ENCODE results near the gene ZNF3. TPM values are rescaled to one million over a fixed set of nuclear protein-coding genes. Genes with fewer than 3 reads are reported as not detected.
A peak's percentile ranks its signal among the peaks of the same experiment; 100 is the strongest.

ZNF3 gene
- polyA plus RNA-seq, 1 donor (not counting 4 experiments of a cell fraction or from before 2014, with no cell fraction given) = 16.8 TPM

DNA sequence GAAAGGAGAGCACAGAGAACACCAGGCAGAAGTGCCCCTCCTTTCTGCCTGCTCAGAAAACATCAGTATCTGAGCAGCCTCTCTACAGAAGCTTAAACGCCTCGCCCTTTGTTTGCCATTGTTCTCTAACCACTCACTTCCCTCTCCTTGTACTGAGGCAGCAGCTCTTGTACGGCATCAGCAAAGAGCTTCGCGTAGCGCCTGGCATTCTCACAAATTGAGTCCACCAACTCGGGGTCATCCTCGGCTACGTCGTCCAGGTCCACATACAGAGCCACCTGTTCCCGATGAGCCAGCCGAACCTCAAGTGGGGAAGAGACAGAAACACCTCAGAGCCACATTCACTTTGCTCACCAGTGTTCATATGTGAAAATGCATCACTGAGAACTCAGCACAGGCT lies 17.9 kb upstream of the ZNF3 start:
- Histone ChIP-seq H4K20me1 (ENCODE audit: control insufficient read depth, extremely low read depth, insufficient read depth, low read length) (peaks cover 6% of the 10 kb centered on the region), H3K79me2 (ENCODE audit: control insufficient read depth, insufficient read depth, low read length) (peaks cover 36% of the 10 kb centered on the region), H2AFZ (ENCODE audit: control insufficient read depth, low read length) (no peak overlapping the region), H3K9me3 (ENCODE audit: control insufficient read depth, low read depth, low read length) (no peaks in the 10 kb centered on the region), H3K9ac (ENCODE audit: control insufficient read depth, extremely low read depth, insufficient read depth, low read length) (peak overlapping the region; percentile 90), H3K27me3 (ENCODE audit: control insufficient read depth, extremely low read depth, insufficient read depth, low read length) (no peaks in the 10 kb centered on the region), H3K27ac (ENCODE audit: control insufficient read depth, insufficient read depth, low read length) (peak overlapping the region; percentile 87), H3K4me3 (ENCODE audit: control insufficient read depth in 2 of 3, extremely low read depth in 1 of 3, insufficient read depth in 2 of 3, low read depth in 1 of 3, low read length in 3 of 3) (peak overlapping the region in 2 of 3 experiments; percentile 70 to 78), H3K4me1 (ENCODE audit: control insufficient read depth, extremely low read depth, insufficient read depth, low read length) (peaks cover 10% of the 10 kb centered on the region), H3K4me2 (ENCODE audit: control insufficient read depth, extremely low read depth, insufficient read depth, low read depth, low read length) (peak overlapping the region; percentile 74), H3K36me3 (ENCODE audit: control insufficient read depth in 2 of 2, extremely low read depth in 1 of 2, insufficient read depth in 2 of 2, low read length in 2 of 2) (peaks cover 40 to 43% of the 10 kb centered on the region in 2 experiments), H3K9me1 (ENCODE audit: control insufficient read depth, extremely low read depth, insufficient read depth, low read length) (no peaks in the 10 kb centered on the region)
- DNase-seq (ENCODE audit: low read depth, low spot score) (no peak), FAIRE-seq (no peak)
- dilution Hi-C loops (cut with MboI; ENCODE audit: extremely low pct_ligation_motif_present, low sequenced_read_pairs) = no loop called here
- TF ChIP-seq, protein P1, sequence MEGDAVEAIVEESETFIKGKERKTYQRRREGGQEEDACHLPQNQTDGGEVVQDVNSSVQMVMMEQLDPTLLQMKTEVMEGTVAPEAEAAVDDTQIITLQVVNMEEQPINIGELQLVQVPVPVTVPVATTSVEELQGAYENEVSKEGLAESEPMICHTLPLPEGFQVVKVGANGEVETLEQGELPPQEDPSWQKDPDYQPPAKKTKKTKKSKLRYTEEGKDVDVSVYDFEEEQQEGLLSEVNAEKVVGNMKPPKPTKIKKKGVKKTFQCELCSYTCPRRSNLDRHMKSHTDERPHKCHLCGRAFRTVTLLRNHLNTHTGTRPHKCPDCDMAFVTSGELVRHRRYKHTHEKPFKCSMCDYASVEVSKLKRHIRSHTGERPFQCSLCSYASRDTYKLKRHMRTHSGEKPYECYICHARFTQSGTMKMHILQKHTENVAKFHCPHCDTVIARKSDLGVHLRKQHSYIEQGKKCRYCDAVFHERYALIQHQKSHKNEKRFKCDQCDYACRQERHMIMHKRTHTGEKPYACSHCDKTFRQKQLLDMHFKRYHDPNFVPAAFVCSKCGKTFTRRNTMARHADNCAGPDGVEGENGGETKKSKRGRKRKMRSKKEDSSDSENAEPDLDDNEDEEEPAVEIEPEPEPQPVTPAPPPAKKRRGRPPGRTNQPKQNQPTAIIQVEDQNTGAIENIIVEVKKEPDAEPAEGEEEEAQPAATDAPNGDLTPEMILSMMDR (optimal IDR thresholded peaks at IDR 0.05 in 1 of 3, IDR thresholded peaks at IDR 0.05 in 1 of 3, conservative IDR thresholded peaks at IDR 0.05 in 1 of 3; ENCODE audit: extremely low read depth in 1 of 3, insufficient read depth in 2 of 3, low read length in 3 of 3) = no peak
- no peak for TF ChIP-seq EZH2 (IDR thresholded peaks at IDR 0.05; ENCODE audit: low read length)

DNA sequence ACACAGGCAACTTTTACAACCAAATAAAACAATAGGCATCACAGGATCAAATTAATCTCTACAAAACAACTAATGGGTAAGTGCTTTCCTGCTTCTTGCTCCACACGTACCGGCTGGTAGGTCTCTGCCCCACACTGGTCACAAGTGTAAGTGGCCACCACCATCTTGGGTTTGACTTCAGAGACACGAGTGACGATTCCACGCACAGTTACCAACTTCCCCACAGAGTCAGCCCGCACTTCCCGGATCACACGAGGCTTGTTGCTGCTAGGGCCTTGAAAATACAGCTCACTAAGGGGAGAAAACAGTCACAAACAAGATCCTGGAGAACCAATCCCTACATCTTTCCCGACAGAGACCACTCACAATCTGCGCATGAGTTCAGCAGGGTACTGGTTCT lies 17.4 kb upstream of the ZNF3 start:
- Histone ChIP-seq H3K4me1 (ENCODE audit: control insufficient read depth, extremely low read depth, insufficient read depth, low read length) (peaks cover 10% of the 10 kb centered on the region), H3K4me2 (ENCODE audit: control insufficient read depth, extremely low read depth, insufficient read depth, low read depth, low read length) (no peak overlapping the region), H3K36me3 (ENCODE audit: control insufficient read depth in 2 of 2, extremely low read depth in 1 of 2, insufficient read depth in 2 of 2, low read length in 2 of 2) (peaks cover 41 to 45% of the 10 kb centered on the region in 2 experiments), H3K9ac (ENCODE audit: control insufficient read depth, extremely low read depth, insufficient read depth, low read length) (no peak overlapping the region), H3K9me3 (ENCODE audit: control insufficient read depth, low read depth, low read length) (no peaks in the 10 kb centered on the region), H3K27ac (ENCODE audit: control insufficient read depth, insufficient read depth, low read length) (no peak overlapping the region), H4K20me1 (ENCODE audit: control insufficient read depth, extremely low read depth, insufficient read depth, low read length) (peaks cover 6% of the 10 kb centered on the region), H3K27me3 (ENCODE audit: control insufficient read depth, extremely low read depth, insufficient read depth, low read length) (no peaks in the 10 kb centered on the region), H3K4me3 (ENCODE audit: control insufficient read depth in 2 of 3, extremely low read depth in 1 of 3, insufficient read depth in 2 of 3, low read depth in 1 of 3, low read length in 3 of 3) (no peak overlapping the region), H2AFZ (ENCODE audit: control insufficient read depth, low read length) (no peak overlapping the region), H3K79me2 (ENCODE audit: control insufficient read depth, insufficient read depth, low read length) (peaks cover 37% of the 10 kb centered on the region), H3K9me1 (ENCODE audit: control insufficient read depth, extremely low read depth, insufficient read depth, low read length) (no peaks in the 10 kb centered on the region)
- DNase-seq (ENCODE audit: low read depth, low spot score) (no peak), FAIRE-seq (no peak)
- dilution Hi-C loops (cut with MboI; ENCODE audit: extremely low pct_ligation_motif_present, low sequenced_read_pairs) = no loop called here
- no peak for TF ChIP-seq EZH2 (IDR thresholded peaks at IDR 0.05; ENCODE audit: low read length)
- TF ChIP-seq, protein P1 (optimal IDR thresholded peaks at IDR 0.05 in 1 of 3, IDR thresholded peaks at IDR 0.05 in 1 of 3, conservative IDR thresholded peaks at IDR 0.05 in 1 of 3; ENCODE audit: extremely low read depth in 1 of 3, insufficient read depth in 2 of 3, low read length in 3 of 3) = no peak

Data from keratinocyte (primary cell).